GM12878 (cell line): ENCODE results near the gene ARHGAP26. TPM values are rescaled to one million over a fixed set of nuclear protein-coding genes. Genes with fewer than 3 reads are reported as not detected.

ENCODE experiments used
- ATAC-seq: fragments of 200-7000 bp; cut with Tn5 transposase; 3 replicates; pipeline ENCODE4 v1.9.1; 2020; ENCODE audit warnings: mild to moderate bottlenecking, moderate library complexity
- BruUV-seq: library from RNA; stranded (reverse); fragments of 400-500 nt; replicated peaks from 2 replicates; lab custom pipeline; 2021; lab: Mats Ljungman, UMichigan
- CTCF ChIA-PET: fragments of 300-600 bp; sonication (Branson Sonifier 250); formaldehyde crosslinking; extraction: SDS; loops from one replicate; lab custom pipeline; 2021; ENCODE audit warnings: inconsistent platforms; lab: Yijun Ruan, JAX
- POLR2A ChIA-PET: fragments of 350-600 bp; formaldehyde crosslinking; extraction: SDS; loops from one replicate; lab custom pipeline; 2021; ENCODE audit warnings: inconsistent platforms; lab: Charles Lee
- RAD21 ChIA-PET: fragments of 300-600 bp; sonication (Branson Sonifier 250); formaldehyde crosslinking; loops from one replicate; lab custom pipeline; 2023; ENCODE audit warnings: antibody characterized with exemption; ENCODE audit not compliant: unreplicated experiment; lab: Charles Lee
- SMC1A ChIA-PET: fragments of 300-600 bp; sonication (Branson Sonifier 250); formaldehyde crosslinking; loops from one replicate; lab custom pipeline; 2023; ENCODE audit not compliant: unreplicated experiment, uncharacterized antibody; lab: Charles Lee
- DNase-seq: peaks from one replicate; pipeline ENCODE4 v3.0.0-alpha.2; 2011; ENCODE audit warnings: low read depth, low spot score
- FAIRE-seq: peaks from 3 replicates; lab custom pipeline; 2011; peaks lifted over from hg19 to GRCh38; lab: Jason Lieb, UNC
- H2AFZ ChIP-seq: 2 replicates; pipeline ENCODE4 v1.6.0; 2011; ENCODE audit warnings: low read depth, low read length, control low read depth; ENCODE audit not compliant: control insufficient read depth
- H3K27ac ChIP-seq: 2 replicates; pipeline ENCODE4 v1.5.1; 2011; ENCODE audit warnings: control low read depth; ENCODE audit not compliant: control insufficient read depth, insufficient read depth
- H3K27me3 ChIP-seq, 2 experiments: replicated peaks in 1 of 2; 2 replicates each; pipeline versions ENCODE4 v1.6.0 to v1.6.1; 2011; ENCODE audit warnings: low read length in 1 of 2; ENCODE audit not compliant: control insufficient read depth in 2 of 2, insufficient read depth in 2 of 2
- H3K36me3 ChIP-seq, 2 experiments: 2 replicates each; pipeline ENCODE4 v1.5.1; 2011; ENCODE audit warnings: low read length in 1 of 2; ENCODE audit not compliant: control insufficient read depth in 2 of 2, insufficient read depth in 2 of 2
- H3K4me1 ChIP-seq: 2 replicates; pipeline ENCODE4 v1.6.1; 2011; ENCODE audit warnings: mild to moderate bottlenecking, low read length, moderate library complexity, mixed read lengths; ENCODE audit not compliant: control insufficient read depth, insufficient read depth
- H3K4me2 ChIP-seq: 2 replicates; pipeline ENCODE4 v1.6.0; 2011; ENCODE audit warnings: control low read depth; ENCODE audit not compliant: control insufficient read depth, insufficient read depth
- H3K4me3 ChIP-seq: fragments of 200-600 bp; sonication (generic); 2 replicates; pipeline ENCODE4 v1.5.1; 2016
- H3K79me2 ChIP-seq: 2 replicates; pipeline ENCODE4 v1.6.0; 2011; ENCODE audit warnings: low read length; ENCODE audit not compliant: control insufficient read depth, insufficient read depth
- H3K9ac ChIP-seq: 2 replicates; pipeline ENCODE4 v1.8.0; 2011; ENCODE audit warnings: low read length, control low read depth, mixed read lengths; ENCODE audit not compliant: control insufficient read depth, insufficient read depth
- H3K9me3 ChIP-seq: replicated peaks from 3 replicates; pipeline ENCODE4 v1.5.1; 2011; ENCODE audit warnings: mild to moderate bottlenecking, low read length; ENCODE audit not compliant: control insufficient read depth, insufficient read depth
- H4K20me1 ChIP-seq: 2 replicates; pipeline ENCODE4 v1.6.0; 2011; ENCODE audit not compliant: control insufficient read depth, insufficient read depth
- BCL3 ChIP-seq: IDR thresholded peaks from 2 replicates; pipeline ENCODE4 v1.6.1; 2011; ENCODE audit warnings: borderline replicate concordance, low read depth, mild to moderate bottlenecking, moderate library complexity, low read length; ENCODE audit not compliant: insufficient read depth, poor library complexity, severe bottlenecking
- CBX5 ChIP-seq: sonication (generic); IDR thresholded peaks from 2 replicates; pipeline ENCODE4 v1.6.1; 2016; ENCODE audit warnings: low read depth, moderate library complexity, mild to moderate bottlenecking, inconsistent platforms
- CREM ChIP-seq: IDR thresholded peaks from 2 replicates; pipeline ENCODE4 v1.6.1; 2014; ENCODE audit warnings: antibody characterized with exemption, low read depth
- EED ChIP-seq: sonication (generic); IDR thresholded peaks from 2 replicates; pipeline ENCODE4 v1.6.1; 2016; ENCODE audit warnings: antibody characterized with exemption, low read depth
- GATAD2B ChIP-seq: fragments of 450-650 bp; conservative IDR thresholded peaks from 2 replicates; pipeline ENCODE4 v1.6.1; 2017; ENCODE audit warnings: low read depth, mild to moderate bottlenecking, moderate library complexity
- JUNB ChIP-seq: IDR thresholded peaks from 2 replicates; pipeline ENCODE4 v1.6.1; 2016; ENCODE audit warnings: antibody characterized with exemption, mild to moderate bottlenecking
- MEF2A ChIP-seq: IDR thresholded peaks from 2 replicates; pipeline ENCODE4 v1.6.1; 2011; ENCODE audit warnings: low read depth, mild to moderate bottlenecking, low read length, moderate library complexity; ENCODE audit not compliant: insufficient read depth
- NFYA ChIP-seq: IDR thresholded peaks from 2 replicates; pipeline ENCODE4 v1.6.1; 2011; ENCODE audit warnings: low read depth, mild to moderate bottlenecking, low read length, improper control_type of control experiment, borderline replicate concordance
- NRF1 ChIP-seq: conservative IDR thresholded peaks from 2 replicates; pipeline ENCODE4 v1.6.1; 2011; ENCODE audit warnings: mild to moderate bottlenecking, low read depth, low read length, improper control_type of control experiment
- RAD51 ChIP-seq: fragments of 450-650 bp; IDR thresholded peaks from 2 replicates; pipeline ENCODE4 v1.6.1; 2016; ENCODE audit warnings: moderate library complexity, mild to moderate bottlenecking, inconsistent platforms
- RCOR1 ChIP-seq: conservative IDR thresholded peaks from 2 replicates; pipeline ENCODE4 v1.6.1; 2012; ENCODE audit warnings: low read depth, low read length, improper control_type of control experiment
- RELB ChIP-seq: fragments of 450-650 bp; IDR thresholded peaks from 2 replicates; pipeline ENCODE4 v1.6.1; 2017; ENCODE audit warnings: low read depth, mild to moderate bottlenecking, moderate library complexity
- RUNX3 ChIP-seq: IDR thresholded peaks from 2 replicates; pipeline ENCODE4 v1.6.1; 2012; ENCODE audit warnings: low read length, inconsistent platforms
- SREBF2 ChIP-seq: IDR thresholded peaks from 2 replicates; pipeline ENCODE4 v1.6.1; 2012; ENCODE audit warnings: mild to moderate bottlenecking, low read length
- SRF ChIP-seq, 2 experiments: IDR thresholded peaks; 2 replicates each; pipeline ENCODE4 v1.6.1; 2011; ENCODE audit warnings: low read depth in 2 of 2, low read length in 2 of 2, mild to moderate bottlenecking in 1 of 2, moderate library complexity in 1 of 2
- STAT3 ChIP-seq: IDR thresholded peaks from 2 replicates; pipeline ENCODE4 v1.6.1; 2011; ENCODE audit warnings: low read depth, low read length, improper control_type of control experiment
- ZNF207 ChIP-seq: fragments of 450-650 bp; IDR thresholded peaks from 2 replicates; pipeline ENCODE4 v1.6.1; 2014; ENCODE audit warnings: antibody characterized with exemption, mild to moderate bottlenecking, borderline replicate concordance
- ZNF622 ChIP-seq: fragments of 450-650 bp; IDR thresholded peaks from 2 replicates; pipeline ENCODE4 v1.6.1; 2017; ENCODE audit warnings: mild to moderate bottlenecking, inconsistent platforms
- ZZZ3 ChIP-seq: IDR thresholded peaks from 2 replicates; pipeline ENCODE4 v1.6.1; 2011; ENCODE audit warnings: low read depth; ENCODE audit not compliant: control insufficient read depth, insufficient read length
- WGBS: methylation state at CpG from one replicate; pipeline ENCODE4 v1.1.6; 2016; ENCODE audit warnings: low lambda C conversion rate; ENCODE audit not compliant: insufficient replicate concordance, insufficient coverage; ENCODE audit errors: missing lambda C conversion rate; 5-methylcytosine and 5-hydroxymethylcytosine counted together
- in situ Hi-C: fragments of 300-500 bp; cut with MboI; formaldehyde crosslinking; loops from 9 replicates; pipeline ENCODE4 v1.14.3; 2018; ENCODE audit warnings: mixed read lengths
- intact Hi-C: fragments of 100-400 bp; cut with micrococcal nuclease; formaldehyde crosslinking; loops from one replicate; pipeline ENCODE4 v1.14.2; 2022; ENCODE audit not compliant: unreplicated experiment
- polyA plus RNA-seq, 11 experiments: library from polyadenylated mRNA; depleted of rRNA in 4 of 11; unstranded in 6 of 11; stranded (reverse) in 5 of 11; fragments of >200 nt; fragmentation: Nextera tagmentation in 4 of 11; fragmentation: Illumina TruSeq in 1 of 11; extraction: Ambion mirVana in 4 of 11; extraction: Trizol in 1 of 11; gene quantifications; 1 replicate in 1 of 11; 2 replicates in 10 of 11; pipeline versions ENCODE4 v1.2.1 to v1.2.3, GENCODE V29; 2011 to 2016; ENCODE audit warnings: inconsistent platforms in 2 of 11, missing spikeins in 2 of 11, low read depth in 1 of 11
- total RNA-seq, 4 experiments: library from RNA; depleted of rRNA in 3 of 4; stranded (reverse); fragments of >200 nt in 3 of 4; fragmentation: Illumina TruSeq in 1 of 4; extraction: Trizol in 1 of 4; gene quantifications; 2 replicates each; pipeline versions ENCODE4 v1.2.1 to v1.2.3, GENCODE V29; 2013 to 2021

Gene ARHGAP26
- total and polyA plus RNA-seq, 10 of the 15 experiments (the other 5 are each of a cell fraction or from before 2014, with no cell fraction given) = 9.4 to 41.5 (median 19.3) TPM

GRCh38 chr5:142955628-142956027 is 185.5 kb downstream of the ARHGAP26 start:
- ATAC-seq = no peak
- SMC1A ChIA-PET = no interaction called here
- H3K27ac ChIP-seq = no peak overlapping the region
- intact Hi-C loops = no loop called here
- H3K4me2 ChIP-seq = no peak overlapping the region
- TF ChIP-seq BCL3 = no peak
- no peak for TF ChIP-seq CBX5
- no peak for TF ChIP-seq SREBF2
- no peak for TF ChIP-seq NFYA
- TF ChIP-seq RELB = no peak
- no peak for TF ChIP-seq CREM
- TF ChIP-seq STAT3 = no peak
- TF ChIP-seq RCOR1 = no peak
- no peak for TF ChIP-seq ZNF622
- no peak for TF ChIP-seq ZNF207
- TF ChIP-seq NRF1 = no peak
- no peak for TF ChIP-seq GATAD2B
- no peak for TF ChIP-seq RAD51
- no peak for TF ChIP-seq RUNX3
- TF ChIP-seq EED = no peak
- no peak for TF ChIP-seq JUNB
- TF ChIP-seq MEF2A = no peak
- no peak for TF ChIP-seq ZZZ3
- no peak for TF ChIP-seq SRF (IDR thresholded peaks at IDR 0.05; ENCODE audit: low read depth in 2 of 2, low read length in 2 of 2)
- TF ChIP-seq, all 136 proteins: peak for 0
- DNase-seq = no peak
- WGBS = 95% methylated on average over 1 of the region's 1 CpG
- ChIA-PET CTCF (no interaction called here), RAD21 (no interaction called here), POLR2A (no interaction called here)
- H3K27me3 ChIP-seq = no peaks in the 10 kb centered on the region
- no peak overlapping the region for H3K9ac ChIP-seq
- in situ Hi-C loops = no loop called here
- no peaks in the 10 kb centered on the region for H3K36me3 ChIP-seq
- H3K4me3 ChIP-seq = no peak overlapping the region
- no peaks in the 10 kb centered on the region for H4K20me1 ChIP-seq
- H3K9me3 ChIP-seq = no peaks in the 10 kb centered on the region; the same call in 2 of the 3 replicates
- BruUV-seq = no TSS peak
- FAIRE-seq = no peak
- H2AFZ ChIP-seq = no peak overlapping the region
- H3K79me2 ChIP-seq = no peaks in the 10 kb centered on the region
- H3K4me1 ChIP-seq = peaks cover 5% of the 10 kb centered on the region; the same call in 1 of the 2 replicates
